DMS53 treated with DMSO at 0.1 percent for 48 hours (cell line): ENCODE measurements around the gene SYTL2.

Experiments
- DNase-seq: peaks from one replicate; lab custom pipeline; 2025; ENCODE audit not compliant: unreplicated experiment; lab: John Stamatoyannopoulos, UW

The SYTL2 gene

GRCh38 chr11:85767246-85767945 is 43.5 kb downstream of the SYTL2 start:
- DNase-seq, result no peak

GRCh38 chr11:85766721-85767161 is 44.2 kb downstream of the SYTL2 start:
- DNase-seq, result no peak

- no peak for DNase-seq
These were observed 46.1 kb downstream of the SYTL2 start for GRCh38 chr11:85764796-85765195.

- no peak for DNase-seq
These were observed 48.7 kb downstream of the SYTL2 start for GRCh38 chr11:85762226-85762625.

- DNase-seq, result no peak
These were observed 51.0 kb downstream of the SYTL2 start for GRCh38 chr11:85759915-85760314.

GRCh38 chr11:85758480-85759039 is 52.4 kb downstream of the SYTL2 start:
- DNase-seq, result no peak

- no peak for DNase-seq
These were observed 52.9 kb downstream of the SYTL2 start for GRCh38 chr11:85758026-85758425.

- no peak for DNase-seq
These were observed 54.3 kb downstream of the SYTL2 start for GRCh38 chr11:85756401-85757200.

GRCh38 chr11:85755701-85756100 is 55.2 kb downstream of the SYTL2 start:
- DNase-seq, result no peak

GRCh38 chr11:85755285-85755684 is 55.7 kb downstream of the SYTL2 start:
- DNase-seq, result no peak

- no peak for DNase-seq
These were observed 57.9 kb downstream of the SYTL2 start for GRCh38 chr11:85752890-85753581.

GRCh38 chr11:85752201-85752889 is 58.6 kb downstream of the SYTL2 start:
- DNase-seq, result no peak

- no peak for DNase-seq
These were observed 59.2 kb downstream of the SYTL2 start for GRCh38 chr11:85751724-85752123.

- no peak for DNase-seq
These were observed 60.3 kb downstream of the SYTL2 start for GRCh38 chr11:85750646-85751045.

- DNase-seq, result no peak
These were observed 61.1 kb downstream of the SYTL2 start for GRCh38 chr11:85749884-85750283.

- DNase-seq, result no peak
These were observed 61.6 kb downstream of the SYTL2 start for GRCh38 chr11:85749287-85749834.

- DNase-seq, result no peak
These were observed 62.5 kb downstream of the SYTL2 start for GRCh38 chr11:85748455-85748891.

- no peak for DNase-seq
These were observed 64.3 kb downstream of the SYTL2 start for GRCh38 chr11:85746670-85747069.

GRCh38 chr11:85745626-85746025 is 65.3 kb downstream of the SYTL2 start:
- DNase-seq, result no peak

- DNase-seq, result no peak
These were observed 68.1 kb downstream of the SYTL2 start for GRCh38 chr11:85742873-85743275.

- DNase-seq, result no peak
These were observed 68.6 kb downstream of the SYTL2 start for GRCh38 chr11:85742348-85742747.
